DND-41 (cell line): ENCODE data around the gene WIPI1.
A peak's percentile ranks its signal among the peaks of the same experiment; 100 is the strongest.

ENCODE experiments used
- ATAC-seq: fragments of 200-7000 bp; cut with Tn5 transposase; 3 replicates; pipeline ENCODE4 v1.9.1; 2021; ENCODE audit warnings: low read depth; ENCODE audit not compliant: insufficient read depth
- DNase-seq: peaks from one replicate; pipeline ENCODE4 v3.0.0-alpha.2; 2020
- H2AFZ ChIP-seq: 2 replicates; pipeline ENCODE4 v1.6.0; 2012; ENCODE audit warnings: low read depth, low read length
- H3K27ac ChIP-seq: 2 replicates; pipeline ENCODE4 v1.5.1; 2012; ENCODE audit warnings: low read length, inconsistent platforms
- H3K27me3 ChIP-seq: fragments of 200-600 bp; sonication (generic); 2 replicates; pipeline ENCODE4 v1.6.0; 2012; ENCODE audit warnings: low read length, mild to moderate bottlenecking, inconsistent platforms; ENCODE audit not compliant: insufficient read depth, poor library complexity
- H3K36me3 ChIP-seq: 2 replicates; pipeline ENCODE4 v1.5.1; 2012; ENCODE audit warnings: low read length, inconsistent platforms; ENCODE audit not compliant: insufficient read depth
- H3K4me1 ChIP-seq: 2 replicates; pipeline ENCODE4 v1.5.1; 2012; ENCODE audit warnings: mild to moderate bottlenecking, low read length; ENCODE audit not compliant: insufficient read depth
- H3K4me2 ChIP-seq: 2 replicates; pipeline ENCODE4 v1.6.0; 2012; ENCODE audit warnings: mild to moderate bottlenecking, moderate library complexity, low read length, inconsistent platforms; ENCODE audit not compliant: insufficient read depth
- H3K4me3 ChIP-seq, 2 experiments: fragments of 200-600 bp in 1 of 2; shearing (Covaris generic) in 1 of 2; 2 replicates each; pipeline ENCODE4 v1.5.1; 2012 to 2016; ENCODE audit warnings: inconsistent platforms in 2 of 2, low read length in 2 of 2, mild to moderate bottlenecking in 2 of 2, low read depth in 1 of 2, moderate library complexity in 1 of 2
- H3K79me2 ChIP-seq: 2 replicates; pipeline ENCODE4 v1.6.0; 2012; ENCODE audit warnings: low read length, inconsistent platforms; ENCODE audit not compliant: insufficient read depth
- H3K9ac ChIP-seq: 2 replicates; pipeline ENCODE4 v1.6.0; 2012; ENCODE audit warnings: low read depth, mild to moderate bottlenecking, inconsistent platforms, low read length, moderate library complexity
- H3K9me3 ChIP-seq: 2 replicates; pipeline ENCODE4 v1.5.1; 2012; ENCODE audit warnings: low read length, moderate library complexity, mild to moderate bottlenecking, inconsistent platforms; ENCODE audit not compliant: insufficient read depth, severe bottlenecking
- H4K20me1 ChIP-seq: 2 replicates; pipeline ENCODE4 v1.6.0; 2012; ENCODE audit warnings: low read length; ENCODE audit not compliant: insufficient read depth
- CTCF ChIP-seq: IDR thresholded peaks from 2 replicates; pipeline ENCODE4 v1.5.1; 2012; ENCODE audit warnings: borderline replicate concordance, low read length, moderate library complexity, mild to moderate bottlenecking; ENCODE audit not compliant: poor library complexity, severe bottlenecking; ENCODE audit errors: extremely low read depth
- EZH2 ChIP-seq: IDR thresholded peaks from 3 replicates; pipeline ENCODE4 v1.6.1; 2012; ENCODE audit warnings: borderline replicate concordance, low read depth, mild to moderate bottlenecking, moderate library complexity, low read length, inconsistent platforms; ENCODE audit not compliant: severe bottlenecking

WIPI1 gene

GRCh38 chr17:68461589-68461988 is 4.3 kb upstream of the WIPI1 start:
- H3K4me3 ChIP-seq = peak overlapping the region in 1 of 2 experiments; percentile 14; a peak in 1 of 4 replicates
- peak overlapping the region; percentile 34 for H3K9ac ChIP-seq
- DNase-seq (peak; percentile 88), ATAC-seq (peak; percentile 52)
- no peaks in the 10 kb centered on the region for H4K20me1 ChIP-seq
- no peaks in the 10 kb centered on the region for H3K27me3 ChIP-seq
- no peaks in the 10 kb centered on the region for H3K9me3 ChIP-seq
- H3K27ac ChIP-seq = peak overlapping the region; percentile 83
- TF ChIP-seq CTCF = no peak
- TF ChIP-seq EZH2 = no peak
- no peaks in the 10 kb centered on the region for H3K36me3 ChIP-seq
- peaks cover 63% of the 10 kb centered on the region for H3K4me1 ChIP-seq
- H3K79me2 ChIP-seq = no peaks in the 10 kb centered on the region
- peak overlapping the region; percentile 64 for H3K4me2 ChIP-seq
- peak overlapping the region; percentile 27 for H2AFZ ChIP-seq

- H4K20me1 ChIP-seq = no peaks in the 10 kb centered on the region
- H3K79me2 ChIP-seq = no peaks in the 10 kb centered on the region
- H3K4me2 ChIP-seq = peak overlapping the region; percentile 64
- no peak for ATAC-seq
- no peak for TF ChIP-seq CTCF
- no peak for TF ChIP-seq EZH2
- peak overlapping the region in 1 of 2 experiments; percentile 14; a peak in 1 of 4 replicates for H3K4me3 ChIP-seq
- peaks cover 66% of the 10 kb centered on the region for H3K4me1 ChIP-seq
- H3K36me3 ChIP-seq = no peaks in the 10 kb centered on the region
- DNase-seq = peak; percentile 41
- no peaks in the 10 kb centered on the region for H3K27me3 ChIP-seq
- H3K27ac ChIP-seq = peak overlapping the region; percentile 83
- H2AFZ ChIP-seq = peak overlapping the region; percentile 27
- peak overlapping the region; percentile 34 for H3K9ac ChIP-seq
- no peaks in the 10 kb centered on the region for H3K9me3 ChIP-seq
Measured at GRCh38 chr17:68461122-68461539, 3.8 kb upstream of the WIPI1 start.

- DNase-seq (peak; percentile 69), ATAC-seq (peak; percentile 15; the same call in 1 of the 3 replicates)
- Histone ChIP-seq H3K79me2 (no peaks in the 10 kb centered on the region), H3K27me3 (no peaks in the 10 kb centered on the region), H3K4me3 (no peak overlapping the region), H3K36me3 (no peaks in the 10 kb centered on the region), H3K4me1 (peaks cover 63% of the 10 kb centered on the region), H3K9me3 (no peaks in the 10 kb centered on the region), H4K20me1 (no peaks in the 10 kb centered on the region), H3K4me2 (peak overlapping the region; percentile 64), H3K27ac (peak overlapping the region; percentile 83), H2AFZ (no peak overlapping the region), H3K9ac (peak overlapping the region; percentile 34)
- TF ChIP-seq CTCF (no peak), EZH2 (no peak)
Measured at GRCh38 chr17:68460715-68461114, 3.4 kb upstream of the WIPI1 start.

- peak overlapping the region; percentile 83 for H3K27ac ChIP-seq
- peak overlapping the region; percentile 64 for H3K4me2 ChIP-seq
- ATAC-seq (no peak), DNase-seq (no peak)
- TF ChIP-seq EZH2 (no peak), CTCF (no peak)
- peak overlapping the region; percentile 34; the same call in 1 of the 2 replicates for H3K9ac ChIP-seq
- no peaks in the 10 kb centered on the region for H3K27me3 ChIP-seq
- no peaks in the 10 kb centered on the region for H3K79me2 ChIP-seq
- H3K4me1 ChIP-seq = peaks cover 62% of the 10 kb centered on the region
- no peaks in the 10 kb centered on the region for H3K36me3 ChIP-seq
- H2AFZ ChIP-seq = 0 out of 2 replicates have a peak overlapping the region, but pooled peaks have one; percentile 23
- H3K4me3 ChIP-seq = no peak overlapping the region
- H3K9me3 ChIP-seq = no peaks in the 10 kb centered on the region
- H4K20me1 ChIP-seq = no peaks in the 10 kb centered on the region
Measured at GRCh38 chr17:68460146-68460545, 2.9 kb upstream of the WIPI1 start.
